Endometrial microvascular endothelial cells (primary cell): ENCODE measurements around the gene IKBKG. TPM values are rescaled to one million over a fixed set of nuclear protein-coding genes. Genes with fewer than 3 reads are reported as not detected.
"Not testable (repeated sequence)": the region's sequence is repeated elsewhere in the genome, so short reads cannot be mapped to it uniquely, and the experiment has no call there.

ENCODE experiments used
- in situ Hi-C: cut with HindIII; loops from 2 replicates; pipeline ENCODE4 v1.10.0; 2017; ENCODE audit warnings: low sequenced_read_pairs, low pct_unique_long_range_greater_than_20kb; ENCODE audit errors: inconsistent ontology term
- total RNA-seq: library from RNA; depleted of rRNA; stranded (reverse); fragments of >200 nt; gene quantifications from one replicate; pipeline ENCODE4 v1.2.3, GENCODE V29; 2015; ENCODE audit errors: inconsistent ontology term

Gene IKBKG
- total RNA-seq, 1 donor from 2014 or later: 27.7 TPM

DNA sequence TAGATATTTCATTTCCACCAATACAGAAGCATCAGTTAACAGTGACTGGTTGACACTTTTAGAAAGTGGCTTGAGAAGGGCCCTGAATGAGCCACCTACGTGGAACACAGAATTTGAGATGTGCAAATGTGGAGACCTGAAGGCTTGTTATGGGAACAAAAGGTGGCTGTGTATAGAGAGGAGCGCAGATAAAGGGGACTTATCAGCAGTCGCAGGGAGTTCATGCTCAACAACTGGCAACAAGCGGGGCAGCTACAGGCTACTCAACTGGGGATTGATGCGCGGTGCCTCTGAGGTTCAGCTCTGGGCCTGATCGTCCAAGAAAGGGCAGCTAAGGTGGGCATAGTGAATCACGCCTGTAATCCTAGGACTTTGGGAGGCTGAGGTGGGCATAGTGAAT is 28.0 kb upstream of the IKBKG start:
- in situ Hi-C loops: no loop called here

DNA sequence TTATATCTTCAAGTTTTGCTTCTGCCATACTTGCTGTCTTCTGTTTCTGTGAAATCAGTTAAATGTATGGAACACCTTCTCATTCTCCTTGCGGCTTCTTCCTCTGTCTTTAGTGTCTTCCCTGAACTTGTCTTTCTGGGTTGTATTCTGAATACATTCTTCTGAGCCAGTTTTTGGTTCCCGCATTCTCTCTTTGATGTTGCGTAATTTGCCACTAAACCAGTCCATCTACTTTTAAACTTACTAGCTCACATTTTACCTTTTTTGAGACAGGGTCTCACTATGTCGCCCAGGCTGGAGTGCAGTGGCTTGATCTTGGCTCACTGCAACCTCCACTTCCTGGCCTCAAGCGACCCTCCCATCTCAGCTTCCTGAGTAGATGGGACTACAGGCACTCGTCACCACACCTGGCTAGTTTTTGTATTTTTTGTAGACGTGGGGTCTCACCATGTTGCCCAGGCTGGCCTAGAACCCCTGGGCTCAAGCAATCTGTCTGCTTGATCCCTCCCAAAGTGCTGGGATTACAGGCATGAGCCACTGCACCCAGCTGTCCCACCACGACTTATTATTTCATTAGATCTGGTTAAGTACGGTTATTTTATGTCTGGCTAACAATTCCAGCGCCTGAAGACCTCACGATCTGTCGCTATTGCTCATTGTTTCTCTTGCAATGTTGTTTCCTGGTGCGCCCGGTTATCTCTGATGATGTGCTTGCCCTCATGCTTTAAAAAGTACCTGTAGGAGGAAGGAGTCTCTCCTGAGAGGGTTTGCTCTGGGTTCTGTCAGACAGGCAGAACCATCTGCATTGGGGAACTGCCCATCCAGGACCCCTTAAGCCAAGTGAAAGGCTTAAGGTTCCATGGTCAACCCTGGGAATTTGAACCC is 21.6 kb upstream of the IKBKG start:
- in situ Hi-C loops: no loop called here

DNA sequence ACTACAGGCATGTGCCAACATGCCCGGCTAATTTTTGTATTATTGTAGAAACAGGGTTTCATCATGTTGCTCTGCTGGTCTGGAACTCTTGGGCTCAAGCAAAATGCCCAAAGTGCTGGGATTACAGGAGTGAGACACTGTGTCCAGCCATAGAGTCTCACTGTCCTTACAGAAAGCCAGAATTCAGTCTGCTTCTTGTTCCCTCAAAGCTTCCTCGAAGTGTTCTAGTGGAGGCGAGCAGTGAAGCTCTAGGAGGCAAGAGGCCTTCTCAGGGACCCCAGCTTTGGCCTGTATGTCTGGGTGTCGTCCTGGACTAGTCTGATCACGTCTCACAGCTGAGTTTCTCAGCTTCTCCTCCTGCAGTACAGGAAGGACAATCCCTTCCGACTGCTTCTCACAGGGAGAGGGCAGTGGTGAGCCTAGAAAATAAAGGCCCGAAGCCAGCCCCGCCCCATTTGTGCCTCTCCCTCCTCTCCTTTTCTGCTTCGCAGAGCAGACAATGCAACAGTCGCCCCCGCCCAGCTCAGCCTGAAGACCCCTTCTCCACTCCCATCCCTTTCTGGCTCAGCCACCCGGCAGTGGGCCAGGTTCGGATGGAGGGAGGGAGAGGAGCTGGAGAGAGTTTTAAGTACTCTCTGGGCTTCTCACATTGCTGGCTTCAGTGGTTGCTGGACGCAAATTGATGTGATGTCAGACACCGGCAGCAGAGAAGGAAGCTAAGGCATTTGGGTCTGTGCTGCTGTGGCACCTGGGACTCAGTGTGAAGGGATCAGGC is 20.3 kb upstream of the IKBKG start:
- in situ Hi-C loops: no loop called here

DNA sequence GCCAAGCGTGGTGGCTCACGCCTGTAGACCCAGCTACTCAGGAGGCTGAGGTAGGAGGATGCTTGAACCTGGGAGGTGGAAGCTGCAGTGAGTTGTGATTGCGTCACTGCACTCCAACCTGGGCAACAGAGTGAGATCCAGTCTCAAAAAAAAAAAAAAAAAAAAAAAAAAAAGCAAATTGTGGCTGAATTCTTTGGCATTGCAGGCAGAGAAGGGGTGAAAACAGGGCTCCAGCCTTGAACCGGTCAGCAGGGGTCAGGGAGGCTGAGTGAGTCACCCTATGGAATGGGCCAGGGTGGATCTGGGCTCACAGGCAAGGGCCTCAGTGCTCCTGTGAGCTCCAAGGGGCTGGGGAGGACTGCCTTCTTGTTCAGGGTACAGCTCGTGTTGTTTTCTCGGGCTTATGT is 18.2 kb upstream of the IKBKG start:
- in situ Hi-C loops: no loop called here

DNA sequence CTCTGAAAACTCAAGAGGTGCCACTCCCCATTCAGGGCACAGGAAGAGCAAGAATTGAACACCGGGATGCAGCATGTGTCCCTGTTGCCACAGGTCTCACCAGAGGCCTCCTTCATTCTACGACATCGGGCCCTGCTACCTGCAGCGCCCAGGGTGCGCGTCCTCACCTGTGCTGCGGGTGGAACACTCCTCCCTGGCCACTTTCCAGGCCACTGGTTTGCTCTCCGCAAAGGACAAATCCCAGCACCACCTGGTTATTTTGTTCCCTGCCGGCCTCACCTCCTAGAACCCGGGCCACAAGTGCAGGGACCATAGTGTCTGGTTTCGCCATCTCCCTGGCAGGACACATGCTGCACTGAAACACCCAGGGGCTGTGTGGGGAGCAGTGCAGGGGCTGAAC is 17.1 kb upstream of the IKBKG start:
- in situ Hi-C loops: no loop called here

DNA sequence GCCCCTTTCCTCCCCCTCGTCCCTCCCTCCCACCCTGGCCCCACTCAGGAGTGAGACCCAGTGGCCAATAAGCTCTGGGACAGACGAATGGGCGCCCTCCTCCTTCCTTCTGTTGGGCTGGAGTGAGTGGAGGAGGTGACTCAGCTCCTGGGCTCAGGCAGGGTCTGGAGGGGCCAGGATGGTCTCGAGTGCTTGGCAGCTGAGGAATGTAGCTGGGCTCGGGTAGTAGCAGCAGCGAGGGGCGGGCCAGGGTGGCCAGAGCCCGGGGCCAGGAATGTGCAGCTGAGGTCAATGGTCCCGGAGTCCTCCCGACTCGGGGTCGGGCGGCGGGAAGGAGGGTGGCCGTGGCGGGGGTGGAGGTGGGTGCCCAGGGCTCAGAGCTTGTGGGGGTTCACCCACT is 15.8 kb upstream of the IKBKG start:
- in situ Hi-C loops: no loop called here

DNA sequence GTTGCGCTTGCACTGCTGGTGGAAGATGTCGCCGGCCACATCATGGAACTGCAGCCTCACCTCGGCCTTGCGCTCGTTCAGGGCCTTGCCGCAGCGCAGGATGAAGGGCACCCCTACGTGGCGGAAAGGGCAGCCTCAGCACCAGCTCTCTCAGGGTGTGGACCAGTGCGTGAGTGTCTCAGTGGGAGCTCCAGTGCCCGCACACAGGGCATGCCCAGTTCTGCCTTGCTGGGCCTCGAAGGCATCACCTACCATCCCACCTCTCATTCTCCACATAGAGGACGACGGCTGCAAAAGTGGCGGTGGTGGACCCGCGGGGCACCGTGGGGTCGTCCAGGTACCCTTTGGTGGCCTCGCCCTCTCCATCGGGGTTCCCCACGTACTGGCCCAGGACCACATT is 14.7 kb upstream of the IKBKG start:
- in situ Hi-C loops: no loop called here

DNA sequence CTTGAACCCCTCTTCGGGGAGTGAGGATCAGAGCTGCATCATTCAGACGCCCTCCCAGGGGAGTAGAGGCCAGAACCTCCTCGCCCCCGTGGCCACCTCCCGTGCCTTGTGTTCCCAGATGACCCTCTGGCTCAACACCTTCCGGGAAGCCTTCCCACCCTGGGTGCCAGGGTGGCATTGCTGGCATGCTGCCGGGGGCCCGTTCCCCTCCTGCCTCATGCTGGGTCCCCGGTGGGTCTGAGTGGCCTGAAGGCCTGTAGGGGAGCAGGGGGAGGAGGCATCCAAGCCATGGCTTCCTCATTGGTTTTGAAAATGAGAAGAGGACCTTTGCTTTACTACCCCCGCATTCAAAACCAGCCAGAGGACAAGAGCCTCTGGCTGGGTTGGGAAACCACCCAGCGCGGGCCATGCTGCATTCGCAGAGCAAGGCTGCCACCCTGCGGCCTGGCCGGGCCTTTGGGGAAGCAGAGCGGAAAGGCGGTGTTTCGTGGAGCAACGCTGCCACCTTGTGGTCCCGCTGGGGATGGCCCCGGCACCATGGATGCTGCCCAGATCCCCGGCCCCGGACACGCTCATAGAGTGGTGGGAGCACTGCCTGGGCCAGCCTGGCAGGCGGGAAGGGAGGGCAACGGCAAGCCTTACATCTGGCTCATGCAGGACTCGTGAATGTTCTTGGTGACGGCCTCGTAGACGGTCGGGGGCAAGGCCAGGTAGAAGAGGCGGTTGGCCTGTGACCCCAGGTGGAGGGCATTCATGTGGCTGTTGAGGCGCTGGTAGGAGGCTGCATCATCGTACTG is 12.7 kb upstream of the IKBKG start:
- in situ Hi-C loops: no loop called here

DNA sequence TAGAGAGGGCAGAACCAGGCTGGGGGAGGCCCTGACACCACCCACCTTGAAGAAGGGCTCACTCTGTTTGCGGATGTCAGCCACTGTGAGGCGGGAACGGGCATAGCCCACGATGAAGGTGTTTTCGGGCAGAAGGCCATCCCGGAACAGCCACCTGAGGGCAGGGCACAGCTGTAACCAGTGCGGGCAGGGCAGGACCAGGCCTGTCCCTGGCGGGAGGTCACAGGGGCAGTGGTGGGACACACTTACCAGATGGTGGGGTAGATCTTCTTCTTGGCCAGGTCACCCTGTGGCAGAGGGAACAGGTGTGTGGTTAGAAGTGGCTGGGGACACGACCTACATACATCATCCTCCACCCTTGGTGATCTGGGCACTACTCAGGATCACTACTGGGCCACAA is 11.5 kb upstream of the IKBKG start:
- in situ Hi-C loops: no loop called here

DNA sequence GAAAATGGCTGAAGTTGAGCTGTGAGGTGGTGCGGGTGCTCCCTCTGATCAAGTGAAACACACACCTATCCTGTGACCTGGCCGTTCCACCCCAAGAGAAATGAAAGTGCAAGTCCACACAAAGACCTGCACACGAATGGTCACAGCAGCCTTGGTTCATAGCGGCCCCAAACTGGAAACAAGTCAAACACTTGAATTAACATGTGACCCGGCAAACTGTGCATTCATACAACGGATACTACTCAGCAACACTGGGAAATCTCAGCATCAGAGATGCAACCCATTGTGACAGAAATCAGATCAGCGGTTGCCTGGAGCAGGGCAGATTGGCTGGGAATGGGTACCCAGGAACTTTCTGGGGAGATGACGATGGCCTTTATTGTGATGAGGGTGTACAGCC is 8.3 kb upstream of the IKBKG start:
- in situ Hi-C loops: no loop called here

DNA sequence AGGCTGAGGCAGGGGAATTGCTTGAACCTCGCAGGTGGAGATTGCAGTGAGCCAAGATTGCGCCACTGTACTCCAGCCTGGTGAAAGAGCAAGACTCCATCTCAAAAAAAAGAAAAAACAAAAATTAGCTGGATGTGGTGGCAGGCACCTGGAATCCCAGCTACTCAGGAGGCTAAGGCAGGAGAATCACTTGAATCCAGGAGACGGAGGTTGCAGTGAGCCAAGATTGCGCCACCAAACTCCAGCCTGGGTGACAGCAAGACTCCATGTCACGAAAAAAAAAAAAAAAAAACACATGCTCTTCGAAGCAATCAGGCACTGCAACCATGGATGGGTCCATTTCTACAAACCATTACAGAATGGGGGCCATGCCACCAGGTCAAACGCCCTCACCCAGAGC is 7.1 kb upstream of the IKBKG start:
- in situ Hi-C loops: not testable (repeated sequence)

DNA sequence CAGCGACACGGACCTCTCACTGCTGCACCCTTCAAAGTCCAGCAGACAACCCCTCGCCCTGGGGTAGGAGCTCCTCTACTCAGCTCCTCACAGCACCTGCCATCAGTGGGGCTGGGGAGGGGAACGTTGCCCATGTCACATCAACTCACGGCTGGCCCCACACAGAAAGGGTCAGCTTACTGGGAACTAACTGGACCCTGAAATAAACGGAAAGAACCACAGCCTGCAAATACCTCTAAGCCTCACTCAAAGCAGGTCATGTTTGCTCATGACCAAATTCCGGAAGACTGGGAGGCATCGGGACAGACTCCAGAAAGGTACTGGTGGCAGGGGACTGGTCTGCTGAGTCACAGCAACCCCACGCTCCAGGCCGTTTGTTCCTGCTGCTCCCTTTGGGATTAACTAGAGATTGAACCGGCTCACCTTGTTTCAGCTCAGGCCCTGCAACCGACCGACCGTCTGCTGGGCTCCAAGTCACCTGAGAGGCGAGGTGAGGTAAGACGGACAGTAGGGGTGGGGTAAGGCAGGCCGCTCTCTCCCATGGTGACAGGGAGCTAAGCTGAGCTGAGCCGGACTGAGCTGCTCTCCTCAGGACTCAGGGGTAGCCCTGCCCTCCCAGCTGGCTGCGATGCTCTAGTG is 6.4 kb upstream of the IKBKG start:
- in situ Hi-C loops: no loop called here

DNA sequence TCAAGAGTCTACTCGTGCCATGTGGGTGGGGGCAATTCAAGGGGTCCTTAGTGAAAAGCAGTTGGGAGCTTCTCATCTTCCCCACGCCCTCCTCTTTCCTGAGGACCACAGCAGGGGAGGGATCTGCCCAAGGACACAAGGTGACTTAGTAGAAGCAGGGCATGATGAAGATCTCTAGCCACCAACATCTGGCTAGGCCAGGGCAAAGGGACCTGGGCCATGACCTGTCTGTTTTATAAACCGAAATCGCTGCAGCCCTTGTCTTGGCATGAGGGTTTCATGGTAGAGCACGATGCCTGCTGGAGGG is 5.9 kb upstream of the IKBKG start:
- in situ Hi-C loops: no loop called here

DNA sequence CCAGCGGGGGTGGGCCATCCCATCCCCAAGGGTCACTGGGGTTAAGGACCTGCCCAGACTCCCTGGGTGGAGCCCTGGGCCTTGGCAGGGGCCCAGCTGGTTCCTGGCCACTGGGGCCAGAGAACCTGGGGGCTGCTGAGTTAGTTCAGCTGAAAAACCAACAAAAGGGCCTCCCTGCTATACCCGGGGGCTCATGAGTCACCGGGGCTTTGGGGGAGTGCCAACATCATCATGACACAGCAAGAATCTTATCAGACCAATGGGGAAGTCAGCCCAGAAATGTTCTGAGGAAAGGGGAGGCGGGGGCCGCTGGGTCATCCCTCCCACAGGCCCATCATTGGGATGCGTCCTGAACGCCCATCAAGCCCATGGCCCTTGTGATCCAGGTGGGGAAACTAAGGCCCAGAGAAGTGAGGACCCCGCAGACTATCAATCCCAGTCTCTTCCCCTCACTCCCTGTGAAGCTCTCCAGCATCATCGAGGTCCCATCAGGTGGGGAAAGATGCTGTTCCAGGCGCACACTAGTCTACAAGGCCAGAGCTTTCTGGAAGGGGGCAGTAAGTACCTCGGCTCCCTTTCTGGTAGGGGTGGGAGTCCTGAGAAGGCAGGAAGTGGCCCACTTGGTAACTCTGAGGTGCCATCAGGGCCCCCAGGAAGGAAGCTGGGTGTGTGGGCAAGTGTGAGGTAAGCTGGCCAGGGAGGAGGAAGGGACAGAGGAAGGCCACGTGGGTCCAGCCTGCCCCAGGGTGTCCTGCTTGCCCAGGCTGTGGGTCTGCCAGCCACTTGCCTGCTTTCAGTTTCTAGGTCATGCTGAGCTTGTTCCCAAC is 5.3 kb upstream of the IKBKG start:
- in situ Hi-C loops: no loop called here

DNA sequence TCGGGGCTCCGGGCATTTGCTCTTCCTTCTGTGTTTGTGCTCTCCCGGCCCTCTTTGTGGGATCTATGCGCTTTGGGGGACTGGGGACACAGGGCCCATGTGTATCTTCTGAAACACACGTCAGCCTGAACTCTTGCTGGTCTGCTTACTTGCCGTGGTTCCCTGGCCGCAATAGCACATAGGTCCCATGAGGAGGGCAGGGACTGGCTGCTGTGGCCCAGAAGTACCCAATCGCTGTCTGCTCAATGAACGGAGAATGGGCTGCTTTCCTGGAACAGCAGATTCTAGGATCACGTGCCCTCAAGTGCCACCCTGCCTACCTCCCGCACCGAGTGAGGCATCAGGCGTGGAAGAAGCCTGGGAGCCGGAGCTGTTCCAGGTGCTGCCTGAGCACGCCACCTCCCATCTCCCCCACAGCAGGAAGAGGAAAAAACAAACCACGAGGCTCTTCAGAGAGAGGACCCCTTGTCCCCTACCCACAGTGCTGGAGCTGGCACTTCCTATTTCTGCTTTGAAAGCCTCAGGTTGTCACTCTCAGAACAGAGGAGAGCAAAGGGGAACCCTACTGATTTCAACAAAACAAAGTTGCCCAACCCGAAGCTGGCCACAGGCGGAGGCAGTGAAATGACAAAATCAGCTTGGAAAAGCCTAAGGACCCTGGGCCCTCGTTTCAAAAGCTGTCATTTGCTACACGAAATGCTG is 4.5 kb upstream of the IKBKG start:
- in situ Hi-C loops: no loop called here

DNA sequence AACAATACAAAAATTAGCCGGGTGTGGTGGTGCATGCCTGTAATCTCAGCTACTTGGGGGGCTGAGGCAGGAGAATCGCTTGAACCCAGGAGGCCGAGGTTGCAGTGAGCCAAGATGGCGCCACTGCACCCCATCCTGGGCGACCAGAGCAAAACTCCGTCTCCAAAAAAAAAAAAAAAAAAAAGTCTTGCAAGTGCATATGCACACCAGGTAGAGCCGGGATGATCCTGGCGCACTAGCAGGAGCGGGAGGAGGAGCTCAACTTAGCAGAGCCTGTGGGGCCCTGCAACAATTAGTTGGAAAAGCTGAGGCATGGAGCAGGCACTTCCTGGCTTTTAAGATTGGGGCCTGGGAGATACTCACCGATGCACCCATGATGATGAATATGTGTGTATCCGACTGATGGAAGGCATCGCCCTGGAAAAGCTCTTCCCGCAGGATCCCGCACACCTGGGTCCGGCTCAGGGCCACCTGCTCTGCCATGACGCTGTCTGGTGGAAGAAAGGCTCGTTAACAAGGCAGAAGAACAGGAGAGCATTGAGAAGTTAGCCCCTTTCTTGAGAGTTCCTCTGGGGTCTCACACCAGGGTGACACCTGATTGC is 1.6 kb upstream of the IKBKG start:
- in situ Hi-C loops: no loop called here

DNA sequence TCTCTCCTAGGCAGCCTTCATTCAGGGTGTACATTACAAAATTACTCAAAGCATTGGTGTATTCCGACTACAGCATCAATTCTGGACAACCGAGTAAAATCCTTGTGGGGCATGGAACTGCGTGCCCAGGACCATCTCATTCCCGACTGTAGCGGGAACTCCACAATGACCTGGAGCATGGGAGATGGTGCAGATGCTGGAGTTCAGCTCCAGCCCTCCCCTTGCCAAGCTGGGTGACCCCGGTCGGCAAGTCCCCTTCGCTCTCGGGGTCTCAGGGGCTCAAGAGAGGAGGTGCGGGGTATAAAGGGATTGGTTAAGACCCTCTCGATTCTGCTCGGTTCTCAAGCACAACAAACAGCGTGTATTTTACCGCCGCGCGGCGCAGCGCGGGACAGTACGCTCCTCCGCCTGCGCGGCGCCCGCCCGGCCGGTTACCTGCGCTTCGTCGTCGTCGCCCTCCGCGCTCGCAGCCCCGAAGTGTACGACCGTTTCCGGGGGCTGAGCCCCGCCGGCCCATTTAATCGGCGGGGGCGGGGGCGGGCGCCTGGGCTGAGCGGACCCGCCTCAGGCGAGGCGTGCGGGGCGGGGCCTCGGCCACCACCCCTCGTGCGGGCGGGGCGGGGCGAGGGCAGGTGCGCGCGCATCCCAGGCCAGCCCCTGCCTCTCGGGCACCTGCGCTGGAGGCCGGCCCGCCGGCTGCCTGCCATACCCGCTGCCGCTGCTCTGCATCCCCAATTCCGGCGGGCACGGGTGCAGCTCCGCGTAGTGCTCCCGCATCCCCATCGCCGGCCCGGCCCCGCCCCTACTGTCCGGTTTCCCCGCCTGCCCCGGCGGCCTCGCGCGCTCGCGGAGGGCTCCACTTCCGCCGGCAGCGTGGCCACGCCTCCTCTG is 821 bp upstream of the IKBKG start, which contains the start of gene G6PD:
Gene G6PD, minus strand, starts transcription at position 493 of the 891 bp plus-strand sequence. CDS start 691 bp downstream, outside the sequence.
- in situ Hi-C loops: no loop called here
